ENCODE results near the gene SLC6A2. TPM values are rescaled to one million over a fixed set of nuclear protein-coding genes. Genes with fewer than 3 reads are reported as not detected.

SLC6A2 gene
- total RNA-seq, 4 donors from 2014 or later, result 0.32 TPM; not detected in 3

DNA sequence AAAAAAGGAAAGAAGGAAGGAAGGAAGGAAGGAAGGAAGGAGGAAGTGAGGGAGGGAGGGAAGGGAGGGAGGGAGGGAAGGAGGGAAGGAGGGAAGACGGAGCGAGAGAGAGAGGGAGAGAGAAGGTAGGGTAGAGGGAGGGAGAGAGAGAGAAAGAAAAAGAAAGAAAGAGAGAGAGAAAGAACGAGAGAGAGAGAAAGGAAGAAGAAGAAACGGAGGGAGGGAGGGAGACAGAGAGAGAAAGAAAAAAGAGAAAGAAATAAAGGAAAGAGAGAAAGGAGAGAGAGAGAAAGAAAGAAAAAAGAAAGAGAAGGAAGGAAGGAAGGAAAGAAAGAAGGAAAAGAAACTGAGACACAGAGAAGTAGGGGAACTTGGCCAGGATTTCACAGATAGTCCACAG lies 8.4 kb upstream of the SLC6A2 start:
- intact Hi-C loops (cut with DNase I; ENCODE audit: low total_unique reads), result no loop called here
- in situ Hi-C loops (cut with MboI; ENCODE audit: low pct_ligation_motif_present in 1 of 4, low pct_unique_long_range_greater_than_20kb in 1 of 4, low sequenced_read_pairs in 3 of 4), result no loop called here
- no peaks in the 10 kb centered on the region for H3K36me3 ChIP-seq
- no peak overlapping the region for H3K4me3 ChIP-seq
- H3K9me3 ChIP-seq, result no peaks in the 10 kb centered on the region
- no peaks in the 10 kb centered on the region for H3K27me3 ChIP-seq
- 86 to 88% methylated on average over 4 of the region's 4 CpGs for WGBS, 2 donors (ENCODE audit: low coverage in 1 of 2)
- DNase-seq, result no peak
- H3K27ac ChIP-seq, result no peak overlapping the region
- H3K4me1 ChIP-seq, result no peaks in the 10 kb centered on the region
- TF ChIP-seq POLR2A (IDR thresholded peaks at IDR 0.05) (no peak), POLR2AphosphoS5 (IDR thresholded peaks at IDR 0.05) (no peak), EP300 (IDR thresholded peaks at IDR 0.05; ENCODE audit: low read depth) (no peak)
- TF ChIP-seq, protein P1, sequence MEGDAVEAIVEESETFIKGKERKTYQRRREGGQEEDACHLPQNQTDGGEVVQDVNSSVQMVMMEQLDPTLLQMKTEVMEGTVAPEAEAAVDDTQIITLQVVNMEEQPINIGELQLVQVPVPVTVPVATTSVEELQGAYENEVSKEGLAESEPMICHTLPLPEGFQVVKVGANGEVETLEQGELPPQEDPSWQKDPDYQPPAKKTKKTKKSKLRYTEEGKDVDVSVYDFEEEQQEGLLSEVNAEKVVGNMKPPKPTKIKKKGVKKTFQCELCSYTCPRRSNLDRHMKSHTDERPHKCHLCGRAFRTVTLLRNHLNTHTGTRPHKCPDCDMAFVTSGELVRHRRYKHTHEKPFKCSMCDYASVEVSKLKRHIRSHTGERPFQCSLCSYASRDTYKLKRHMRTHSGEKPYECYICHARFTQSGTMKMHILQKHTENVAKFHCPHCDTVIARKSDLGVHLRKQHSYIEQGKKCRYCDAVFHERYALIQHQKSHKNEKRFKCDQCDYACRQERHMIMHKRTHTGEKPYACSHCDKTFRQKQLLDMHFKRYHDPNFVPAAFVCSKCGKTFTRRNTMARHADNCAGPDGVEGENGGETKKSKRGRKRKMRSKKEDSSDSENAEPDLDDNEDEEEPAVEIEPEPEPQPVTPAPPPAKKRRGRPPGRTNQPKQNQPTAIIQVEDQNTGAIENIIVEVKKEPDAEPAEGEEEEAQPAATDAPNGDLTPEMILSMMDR (IDR thresholded peaks at IDR 0.05), result no peak

DNA sequence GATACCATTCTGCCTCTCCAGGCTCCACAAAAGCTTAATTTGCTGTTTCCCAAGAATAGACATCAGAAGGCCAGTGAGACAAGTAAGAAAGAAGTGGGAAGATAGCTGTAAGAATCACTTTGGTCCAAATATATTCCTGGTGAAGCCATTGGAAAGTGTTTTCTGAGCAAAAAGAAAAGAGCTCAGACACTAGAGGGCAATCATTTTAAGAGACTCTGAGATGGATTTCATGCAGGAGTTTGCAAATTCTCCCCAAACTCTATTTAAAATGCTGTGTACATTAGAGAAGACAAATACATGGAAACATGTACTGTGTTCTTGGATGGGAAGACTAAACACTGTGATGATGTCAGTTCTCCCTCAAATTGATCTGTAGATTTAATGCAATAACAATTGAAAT lies 8.0 kb upstream of the SLC6A2 start:
- Histone ChIP-seq H3K4me1 (no peaks in the 10 kb centered on the region), H3K36me3 (no peaks in the 10 kb centered on the region), H3K27me3 (peaks cover 3% of the 10 kb centered on the region), H3K27ac (no peak overlapping the region), H3K9me3 (no peaks in the 10 kb centered on the region), H3K4me3 (no peak overlapping the region)
- TF ChIP-seq, protein P1 (IDR thresholded peaks at IDR 0.05), result no peak
- TF ChIP-seq POLR2AphosphoS5 (IDR thresholded peaks at IDR 0.05) (no peak), POLR2A (IDR thresholded peaks at IDR 0.05) (no peak), EP300 (IDR thresholded peaks at IDR 0.05; ENCODE audit: low read depth) (no peak)
- intact Hi-C loops (cut with DNase I; ENCODE audit: low total_unique reads), result no loop called here
- in situ Hi-C loops (cut with MboI; ENCODE audit: low pct_ligation_motif_present in 1 of 4, low pct_unique_long_range_greater_than_20kb in 1 of 4, low sequenced_read_pairs in 3 of 4), result no loop called here
- DNase-seq, result no peak

GRCh38 chr16:55651841-55652824 lies 3.7 kb upstream of the SLC6A2 start:
- intact Hi-C loops (cut with DNase I; ENCODE audit: low total_unique reads) (no loop called here), in situ Hi-C loops (cut with MboI; ENCODE audit: low pct_ligation_motif_present in 1 of 4, low pct_unique_long_range_greater_than_20kb in 1 of 4, low sequenced_read_pairs in 3 of 4) (no loop called here)
- H3K4me3 ChIP-seq, result no peak overlapping the region
- TF ChIP-seq POLR2A (IDR thresholded peaks at IDR 0.05), result no peak
- TF ChIP-seq EP300 (IDR thresholded peaks at IDR 0.05; ENCODE audit: low read depth), result no peak
- TF ChIP-seq POLR2AphosphoS5 (IDR thresholded peaks at IDR 0.05), result no peak
- H3K27me3 ChIP-seq, result peaks cover 45% of the 10 kb centered on the region
- DNase-seq, result no peak
- no peaks in the 10 kb centered on the region for H3K9me3 ChIP-seq
- peaks cover 0 to 8% (median 2%) of the 10 kb centered on the region in 4 donors for H3K4me1 ChIP-seq
- no peak overlapping the region for H3K27ac ChIP-seq
- H3K36me3 ChIP-seq, result no peaks in the 10 kb centered on the region
- 81% methylated on average over 10 of the region's 10 CpGs; no CpG with 5 or more reads in 1 of the 2 donors for WGBS, 2 donors (ENCODE audit: low coverage in 1 of 2)

- Histone ChIP-seq H3K4me3 (no peak overlapping the region), H3K27ac (no peak overlapping the region), H3K36me3 (no peaks in the 10 kb centered on the region), H3K9me3 (no peaks in the 10 kb centered on the region), H3K4me1 (peaks cover 0 to 8% (median 2%) of the 10 kb centered on the region in 4 donors), H3K27me3 (peaks cover 53% of the 10 kb centered on the region)
- in situ Hi-C loops (cut with MboI; ENCODE audit: low pct_ligation_motif_present in 1 of 4, low pct_unique_long_range_greater_than_20kb in 1 of 4, low sequenced_read_pairs in 3 of 4), result no loop called here
- TF ChIP-seq EP300 (IDR thresholded peaks at IDR 0.05; ENCODE audit: low read depth), result no peak
- no peak for TF ChIP-seq POLR2A (IDR thresholded peaks at IDR 0.05)
- TF ChIP-seq, protein P1 (IDR thresholded peaks at IDR 0.05), result no peak
- no peak for TF ChIP-seq POLR2AphosphoS5 (IDR thresholded peaks at IDR 0.05)
- 86 to 94% methylated on average over 2 of the region's 2 CpGs for WGBS, 2 donors (ENCODE audit: low coverage in 1 of 2)
- DNase-seq, result no peak
- intact Hi-C loops (cut with DNase I; ENCODE audit: low total_unique reads), result no loop called here
These were observed 2.7 kb upstream of the SLC6A2 start for GRCh38 chr16:55653106-55653505.

Data from transverse colon (tissue), 4 donors.